Activated T-helper 2 cell treated with anti-CD3 and anti-CD28 coated beads, Interferon-gamma antibody, Interleukin-2, Interleukin-4, amounts not matched to agents 10 μg/mL and 5 μg/mL and 100 μg/mL, durations not matched to agents 14 hours and 24 hours and 36 hours (primary cell): ENCODE results near the gene CLNK. TPM values are rescaled to one million over a fixed set of nuclear protein-coding genes. Genes with fewer than 3 reads are reported as not detected.

Experiments used
- DNase-seq: peaks from one replicate; pipeline ENCODE4 v3.0.0; 2021; ENCODE audit warnings: low spot score
- H3K27ac Mint-ChIP-seq: one replicate; pipeline ENCODE4 v1.8.0; 2021; ENCODE audit warnings: mixed read lengths
- H3K27me3 Mint-ChIP-seq: one replicate; pipeline ENCODE4 v1.8.0; 2021; ENCODE audit warnings: low read depth, mixed read lengths
- H3K36me3 Mint-ChIP-seq: one replicate; pipeline ENCODE4 v1.8.0; 2021; ENCODE audit warnings: low read depth, mixed read lengths
- H3K4me1 Mint-ChIP-seq: one replicate; pipeline ENCODE4 v1.8.0; 2021; ENCODE audit warnings: low read depth, mixed read lengths
- H3K4me3 Mint-ChIP-seq: one replicate; pipeline ENCODE4 v1.8.0; 2021; ENCODE audit warnings: low read depth, mild to moderate bottlenecking, moderate library complexity, mixed read lengths
- H3K9me3 Mint-ChIP-seq: one replicate; pipeline ENCODE4 v1.8.0; 2021; ENCODE audit warnings: mixed read lengths
- intact Hi-C: fragments of 100-400 bp; cut with micrococcal nuclease; formaldehyde crosslinking; loops from one replicate; pipeline ENCODE4 v1.15.1; 2023
- total RNA-seq: library from RNA; stranded (reverse); gene quantifications from 2 replicates; pipeline ENCODE4 v1.2.3, GENCODE V29; 2022

CLNK gene
- total RNA-seq, 1 donor from 2014 or later, result 0.89 TPM

- Mint-ChIP-seq H3K9me3 (peaks cover 8% of the 10 kb centered on the region), H3K4me1 (peaks cover 58% of the 10 kb centered on the region), H3K27me3 (no peaks in the 10 kb centered on the region), H3K4me3 (peak overlapping the region; percentile 30), H3K27ac (peak overlapping the region; percentile 78), H3K36me3 (peaks cover 28% of the 10 kb centered on the region)
- intact Hi-C loops, result loop anchor here (2.0 to 5.0 kb wide), 3 partner anchors 15 to 761 kb away; no protein-coding TSS in a partner anchor
- no peak for DNase-seq
Observed at GRCh38 chr4:10721616-10722015, 37.0 kb upstream of the CLNK start.

GRCh38 chr4:10716163-10716562 lies 31.6 kb upstream of the CLNK start:
- Mint-ChIP-seq H3K4me1 (peaks cover 25% of the 10 kb centered on the region), H3K4me3 (no peak overlapping the region), H3K36me3 (peaks cover 28% of the 10 kb centered on the region), H3K27me3 (no peaks in the 10 kb centered on the region), H3K27ac (no peak overlapping the region), H3K9me3 (peaks cover 13% of the 10 kb centered on the region)
- intact Hi-C loops, result no loop called here
- DNase-seq, result no peak

GRCh38 chr4:10715696-10716095 lies 31.1 kb upstream of the CLNK start:
- H3K4me1 Mint-ChIP-seq, result peaks cover 23% of the 10 kb centered on the region
- no peak overlapping the region for H3K4me3 Mint-ChIP-seq
- intact Hi-C loops, result no loop called here
- no peak for DNase-seq
- H3K36me3 Mint-ChIP-seq, result peaks cover 28% of the 10 kb centered on the region
- H3K9me3 Mint-ChIP-seq, result peaks cover 13% of the 10 kb centered on the region
- H3K27ac Mint-ChIP-seq, result no peak overlapping the region
- H3K27me3 Mint-ChIP-seq, result no peaks in the 10 kb centered on the region

DNA sequence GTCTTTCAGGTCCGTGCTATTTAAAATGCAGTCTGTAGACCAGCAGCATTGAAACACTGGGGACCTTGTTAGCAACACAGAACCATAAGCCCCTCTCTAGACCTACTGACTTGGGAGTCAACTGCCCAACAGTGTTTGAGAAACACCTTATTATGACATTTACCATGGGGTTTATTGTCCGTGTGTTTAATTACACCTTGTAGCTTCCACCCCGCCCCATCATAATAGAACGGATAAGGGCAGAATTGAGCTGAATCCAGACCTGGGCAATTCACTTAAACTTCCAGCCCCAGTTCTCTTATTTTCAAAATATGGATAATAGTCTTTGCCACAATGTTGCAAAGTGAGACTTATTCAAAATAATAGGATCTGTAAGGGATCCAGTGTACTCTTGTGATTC lies 30.6 kb upstream of the CLNK start:
- H3K9me3 Mint-ChIP-seq, result peaks cover 13% of the 10 kb centered on the region
- peaks cover 19% of the 10 kb centered on the region for H3K4me1 Mint-ChIP-seq
- H3K27ac Mint-ChIP-seq, result no peak overlapping the region
- intact Hi-C loops, result no loop called here
- H3K36me3 Mint-ChIP-seq, result peaks cover 24% of the 10 kb centered on the region
- H3K27me3 Mint-ChIP-seq, result no peaks in the 10 kb centered on the region
- no peak for DNase-seq
- no peak overlapping the region for H3K4me3 Mint-ChIP-seq

- no peak overlapping the region for H3K27ac Mint-ChIP-seq
- DNase-seq, result no peak
- H3K36me3 Mint-ChIP-seq, result peaks cover 15% of the 10 kb centered on the region
- peaks cover 10% of the 10 kb centered on the region for H3K4me1 Mint-ChIP-seq
- H3K9me3 Mint-ChIP-seq, result peaks cover 13% of the 10 kb centered on the region
- no peaks in the 10 kb centered on the region for H3K27me3 Mint-ChIP-seq
- intact Hi-C loops, result no loop called here
- H3K4me3 Mint-ChIP-seq, result no peak overlapping the region
Observed at GRCh38 chr4:10713591-10713990, 29.0 kb upstream of the CLNK start.

DNA sequence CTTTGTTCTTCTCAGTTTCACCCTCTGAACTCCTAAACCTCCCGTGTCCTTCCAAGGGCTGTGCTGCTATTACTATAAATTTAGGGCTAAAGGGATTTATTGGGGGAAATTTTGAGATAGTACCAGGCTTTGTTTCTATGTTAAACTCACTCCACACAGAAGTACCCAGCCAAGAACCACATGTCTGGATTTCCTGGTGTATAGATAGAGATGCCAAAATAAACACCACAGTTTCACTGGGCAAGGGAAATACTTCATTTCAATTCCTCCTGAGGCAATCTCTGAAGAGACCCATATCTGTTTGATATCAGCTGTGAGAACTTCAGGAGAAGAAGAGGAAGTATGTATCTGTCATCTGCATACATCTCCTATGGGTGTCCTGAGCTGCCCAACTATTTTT lies 21.7 kb upstream of the CLNK start:
- no peak overlapping the region for H3K27ac Mint-ChIP-seq
- intact Hi-C loops, result no loop called here
- no peak for DNase-seq
- H3K9me3 Mint-ChIP-seq, result no peaks in the 10 kb centered on the region
- H3K27me3 Mint-ChIP-seq, result no peaks in the 10 kb centered on the region
- H3K36me3 Mint-ChIP-seq, result no peaks in the 10 kb centered on the region
- no peak overlapping the region for H3K4me3 Mint-ChIP-seq
- H3K4me1 Mint-ChIP-seq, result peaks cover 7% of the 10 kb centered on the region

DNA sequence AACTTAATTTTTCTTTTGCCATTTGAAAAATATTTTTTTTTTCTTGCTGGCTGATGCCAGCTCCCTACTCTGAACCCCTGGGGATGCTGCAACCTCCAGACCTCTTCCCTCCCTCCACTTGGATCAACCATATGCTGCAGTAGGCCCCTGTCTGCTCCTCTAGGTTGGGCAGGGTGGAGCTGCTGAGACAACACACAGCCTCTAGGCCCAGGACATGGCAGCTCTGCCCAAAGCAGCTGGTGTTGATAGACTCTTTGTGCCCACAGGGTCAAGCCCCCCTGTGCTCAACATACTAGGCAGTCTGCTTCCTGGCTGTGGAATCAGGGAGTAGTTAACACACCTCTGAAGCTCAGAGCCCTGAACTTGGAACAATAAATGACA lies 19.9 kb upstream of the CLNK start:
- no peaks in the 10 kb centered on the region for H3K36me3 Mint-ChIP-seq
- intact Hi-C loops, result no loop called here
- no peaks in the 10 kb centered on the region for H3K9me3 Mint-ChIP-seq
- no peak overlapping the region for H3K4me3 Mint-ChIP-seq
- no peaks in the 10 kb centered on the region for H3K27me3 Mint-ChIP-seq
- DNase-seq, result no peak
- H3K4me1 Mint-ChIP-seq, result peaks cover 7% of the 10 kb centered on the region
- H3K27ac Mint-ChIP-seq, result no peak overlapping the region

GRCh38 chr4:10703766-10704429 lies 19.3 kb upstream of the CLNK start:
- Mint-ChIP-seq H3K27ac (no peak overlapping the region), H3K27me3 (no peaks in the 10 kb centered on the region), H3K4me1 (peaks cover 7% of the 10 kb centered on the region), H3K36me3 (no peaks in the 10 kb centered on the region), H3K4me3 (no peak overlapping the region), H3K9me3 (peaks cover 3% of the 10 kb centered on the region)
- no peak for DNase-seq
- intact Hi-C loops, result no loop called here

GRCh38 chr4:10703156-10703555 lies 18.6 kb upstream of the CLNK start:
- intact Hi-C loops, result no loop called here
- Mint-ChIP-seq H3K4me1 (peaks cover 7% of the 10 kb centered on the region), H3K9me3 (peaks cover 8% of the 10 kb centered on the region), H3K27ac (no peak overlapping the region), H3K4me3 (no peak overlapping the region), H3K36me3 (no peaks in the 10 kb centered on the region), H3K27me3 (no peaks in the 10 kb centered on the region)
- no peak for DNase-seq

DNA sequence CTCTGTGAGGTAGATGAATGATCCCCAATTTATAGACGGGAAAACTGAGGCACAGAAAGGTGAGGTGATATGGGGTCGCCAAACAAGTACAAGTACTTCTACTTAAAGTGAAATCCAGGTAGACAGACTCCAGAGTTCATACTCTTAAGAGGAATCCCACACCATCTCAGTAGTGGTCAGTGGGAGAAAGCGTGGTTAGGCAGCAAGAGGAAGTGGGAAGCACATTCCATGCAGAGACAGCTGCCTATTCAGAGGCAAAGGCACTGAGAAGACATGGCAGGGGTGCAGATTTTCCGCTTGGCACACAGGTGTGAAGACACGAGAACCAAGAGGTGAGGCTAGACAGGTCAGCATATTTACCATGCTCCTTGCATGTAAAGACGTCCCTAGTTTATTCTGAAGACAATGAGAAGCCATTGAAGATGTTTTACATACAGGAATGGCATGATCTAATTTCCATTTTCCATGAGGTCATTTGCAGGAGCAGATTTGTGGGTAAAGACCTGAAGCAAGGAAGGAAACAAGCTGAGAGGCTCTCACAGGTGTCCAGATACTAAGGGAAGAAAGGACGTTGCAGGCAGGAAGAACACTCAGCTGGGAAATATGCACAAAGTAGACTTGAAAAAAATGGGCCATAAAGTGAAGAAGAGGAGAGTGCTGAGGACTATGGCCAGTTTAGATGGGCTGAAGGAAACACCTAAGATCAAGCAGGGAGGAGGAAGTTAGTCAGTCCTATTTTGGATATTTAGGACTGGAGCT lies 17.3 kb upstream of the CLNK start:
- Mint-ChIP-seq H3K36me3 (no peaks in the 10 kb centered on the region), H3K9me3 (peaks cover 8% of the 10 kb centered on the region), H3K27me3 (no peaks in the 10 kb centered on the region), H3K27ac (no peak overlapping the region), H3K4me3 (no peak overlapping the region), H3K4me1 (peaks cover 9% of the 10 kb centered on the region)
- DNase-seq, result no peak
- intact Hi-C loops, result no loop called here

DNA sequence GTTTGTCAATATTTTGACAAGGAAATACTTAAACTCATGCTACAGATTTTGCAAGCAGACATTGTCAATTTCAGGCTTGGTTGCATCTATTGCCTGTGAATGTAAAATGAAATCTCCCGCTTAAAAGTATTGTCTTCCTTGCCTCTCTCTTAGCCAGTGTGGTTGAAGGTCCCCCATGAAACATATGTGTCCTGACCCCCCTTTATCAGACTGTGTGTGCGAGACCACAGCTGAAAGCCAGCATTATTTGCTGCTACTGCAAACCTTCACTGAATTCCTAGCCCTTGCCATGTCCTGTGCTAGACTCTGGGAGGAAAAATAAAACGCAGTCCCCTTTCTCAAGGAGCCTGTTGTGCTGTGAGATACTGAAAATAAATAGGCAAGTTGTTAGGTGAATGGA lies 16.6 kb upstream of the CLNK start:
- H3K9me3 Mint-ChIP-seq, result peaks cover 8% of the 10 kb centered on the region
- no peak overlapping the region for H3K4me3 Mint-ChIP-seq
- no peaks in the 10 kb centered on the region for H3K36me3 Mint-ChIP-seq
- intact Hi-C loops, result no loop called here
- H3K27me3 Mint-ChIP-seq, result no peaks in the 10 kb centered on the region
- no peak for DNase-seq
- peaks cover 13% of the 10 kb centered on the region for H3K4me1 Mint-ChIP-seq
- H3K27ac Mint-ChIP-seq, result no peak overlapping the region

GRCh38 chr4:10698172-10698571 lies 13.6 kb upstream of the CLNK start:
- no peak for DNase-seq
- intact Hi-C loops, result no loop called here
- Mint-ChIP-seq H3K4me3 (no peak overlapping the region), H3K36me3 (no peaks in the 10 kb centered on the region), H3K4me1 (peaks cover 12% of the 10 kb centered on the region), H3K27ac (no peak overlapping the region), H3K9me3 (peaks cover 8% of the 10 kb centered on the region), H3K27me3 (no peaks in the 10 kb centered on the region)

GRCh38 chr4:10697086-10697485 lies 12.5 kb upstream of the CLNK start:
- no peak overlapping the region for H3K4me3 Mint-ChIP-seq

More at GRCh38 chr4:10697086-10697485, 12.5 kb upstream of the CLNK start:
- Mint-ChIP-seq H3K27me3 (no peaks in the 10 kb centered on the region), H3K27ac (no peak overlapping the region), H3K36me3 (no peaks in the 10 kb centered on the region), H3K4me1 (peaks cover 12% of the 10 kb centered on the region), H3K9me3 (peaks cover 8% of the 10 kb centered on the region)
- intact Hi-C loops, result no loop called here
- DNase-seq, result no peak
